AG09319 (cell line): Measurements from ENCODE around the gene PROC.

Experiments
- DNase-seq: peaks from one replicate; pipeline ENCODE4 v3.0.0-alpha.2; 2010; ENCODE audit warnings: low read depth; ENCODE audit errors: extremely low read depth
- CTCF ChIP-seq: IDR thresholded peaks from 2 replicates; pipeline ENCODE4 v1.5.1; 2011; ENCODE audit warnings: low read depth, mild to moderate bottlenecking, inconsistent platforms, low read length, moderate library complexity

Gene PROC

DNA sequence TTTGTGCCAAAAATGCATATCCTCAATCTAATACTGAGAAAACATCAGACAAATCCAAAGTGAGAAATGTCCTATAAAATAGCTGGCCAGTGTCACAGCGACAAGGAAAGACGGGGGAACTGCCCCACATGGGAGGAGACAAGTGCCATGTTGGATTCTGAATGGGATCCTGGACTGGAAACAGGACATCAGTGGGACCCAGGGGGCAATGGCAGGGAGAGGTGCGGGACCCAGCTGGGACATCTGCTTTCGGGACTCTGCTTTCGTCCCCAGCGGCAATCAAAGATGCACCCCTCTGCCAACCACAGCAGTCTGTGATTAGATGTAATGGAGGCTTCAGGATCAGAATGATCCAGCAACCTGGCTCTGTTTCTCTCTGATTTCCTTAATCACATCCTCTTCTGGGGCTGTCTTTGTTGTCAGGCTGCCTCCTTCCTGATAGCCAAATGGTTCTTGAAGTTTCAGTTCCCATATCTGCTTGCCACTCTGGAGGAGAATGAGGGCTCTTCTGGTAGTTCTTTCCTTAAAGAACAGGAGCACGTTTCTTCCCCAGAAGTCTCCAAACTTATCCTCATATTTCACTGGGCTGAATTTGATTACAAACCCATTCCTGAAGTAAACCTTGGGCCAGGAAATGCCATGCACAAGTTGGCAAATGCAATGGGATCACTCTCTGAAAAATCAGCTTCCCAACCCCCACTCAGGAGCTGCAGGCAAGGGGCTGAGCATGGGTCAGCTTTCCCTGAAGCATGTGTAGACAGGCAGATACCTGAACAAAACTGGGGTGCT is 13.6 kb upstream of the PROC start:
- DNase-seq, result no peak
- no peak for TF ChIP-seq CTCF

- no peak for DNase-seq
- TF ChIP-seq CTCF, result no peak
Observed at GRCh38 chr2:127405255-127405610, 13.0 kb upstream of the PROC start.

DNA sequence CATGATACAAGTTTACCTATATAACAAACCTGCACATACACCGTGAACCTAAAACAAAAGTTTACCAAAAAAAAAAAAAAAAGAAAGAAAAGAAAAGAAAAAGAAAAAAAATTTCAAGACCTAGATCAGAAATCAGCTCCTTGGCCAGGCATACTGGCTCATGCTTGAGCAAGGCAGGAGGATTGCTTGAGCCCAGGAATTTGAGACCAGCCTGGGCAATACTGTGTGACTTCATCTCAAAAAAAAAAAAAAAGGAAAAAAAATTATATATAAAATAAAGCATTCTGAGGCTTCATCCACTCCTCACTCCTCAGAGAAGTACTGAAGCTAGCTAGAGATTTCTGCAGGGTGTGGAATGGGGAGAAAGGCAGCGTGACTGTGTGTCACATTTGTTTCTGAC is 11.8 kb upstream of the PROC start:
- no peak for DNase-seq

GRCh38 chr2:127407091-127407490 is 11.1 kb upstream of the PROC start:
- no peak for TF ChIP-seq CTCF
- DNase-seq, result no peak

More for the DNA sequence above, 11.8 kb upstream of the PROC start:
- no peak for TF ChIP-seq CTCF

- no peak for TF ChIP-seq CTCF
- DNase-seq, result no peak
Observed at GRCh38 chr2:127407661-127408003, 10.6 kb upstream of the PROC start.

- DNase-seq, result peak; percentile 72
Observed at GRCh38 chr2:127408004-127408806, 10.0 kb upstream of the PROC start.

More at GRCh38 chr2:127408004-127408806, 10.0 kb upstream of the PROC start:
- TF ChIP-seq CTCF, result no peak
